GM19372 (cell line): ENCODE measurements around the gene DNAJC5.
"Not testable (repeated sequence)": the region's sequence is repeated elsewhere in the genome, so short reads cannot be mapped to it uniquely, and the experiment has no call there.

Experiments used
- ATAC-seq: cut with Tn5 transposase; IDR thresholded peaks from one replicate; pipeline ENCODE4 v1.9.1; 2021; ENCODE audit warnings: mild to moderate bottlenecking, low read depth, moderate library complexity; ENCODE audit not compliant: unreplicated experiment

DNAJC5 gene

GRCh38 chr20:63898882-63899558 is 4.1 kb downstream of the DNAJC5 start:
- ATAC-seq, result no peak

- no peak for ATAC-seq
These were observed 5.5 kb downstream of the DNAJC5 start for GRCh38 chr20:63900413-63900812.

DNA sequence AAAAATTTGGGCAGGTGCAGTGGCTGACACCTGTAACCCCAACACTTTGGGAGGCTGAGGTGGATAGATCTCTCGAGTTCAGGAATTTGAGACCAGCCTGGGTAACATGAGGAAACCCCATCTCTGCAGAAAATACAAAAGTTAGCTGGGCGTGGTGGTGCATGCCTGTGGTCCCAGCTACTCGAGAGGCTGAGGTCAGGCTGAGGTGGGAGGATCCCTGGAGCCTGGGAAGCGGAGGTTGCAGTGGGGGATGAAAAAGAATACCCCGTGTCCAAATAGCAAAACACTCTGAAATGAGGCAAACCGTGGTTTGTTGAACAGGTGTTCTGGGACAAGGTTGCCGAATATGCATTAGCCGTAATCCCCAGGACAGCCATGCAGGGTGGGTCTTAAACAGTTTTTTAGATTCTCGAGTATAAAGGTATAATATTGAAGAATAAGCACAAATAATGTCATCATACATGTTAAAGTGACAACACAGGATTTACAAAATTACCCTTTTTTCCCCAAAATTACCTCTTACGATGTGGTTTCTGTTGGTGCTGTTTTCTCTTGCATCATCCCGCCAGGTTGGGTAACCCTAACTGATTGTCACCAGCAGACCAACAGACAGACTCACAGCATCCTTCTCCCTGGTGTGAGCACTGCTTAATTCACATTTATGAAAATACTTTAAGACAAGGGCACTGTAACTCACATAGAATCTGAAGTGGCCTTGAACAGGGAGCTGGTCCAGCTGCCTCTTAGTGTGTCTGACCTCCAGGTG is 9.1 kb downstream of the DNAJC5 start:
- ATAC-seq, result no peak

GRCh38 chr20:63908008-63908682 is 13.2 kb downstream of the DNAJC5 start:
- no peak for ATAC-seq

- no peak for ATAC-seq
These were observed 16.2 kb downstream of the DNAJC5 start for GRCh38 chr20:63911176-63911575.

DNA sequence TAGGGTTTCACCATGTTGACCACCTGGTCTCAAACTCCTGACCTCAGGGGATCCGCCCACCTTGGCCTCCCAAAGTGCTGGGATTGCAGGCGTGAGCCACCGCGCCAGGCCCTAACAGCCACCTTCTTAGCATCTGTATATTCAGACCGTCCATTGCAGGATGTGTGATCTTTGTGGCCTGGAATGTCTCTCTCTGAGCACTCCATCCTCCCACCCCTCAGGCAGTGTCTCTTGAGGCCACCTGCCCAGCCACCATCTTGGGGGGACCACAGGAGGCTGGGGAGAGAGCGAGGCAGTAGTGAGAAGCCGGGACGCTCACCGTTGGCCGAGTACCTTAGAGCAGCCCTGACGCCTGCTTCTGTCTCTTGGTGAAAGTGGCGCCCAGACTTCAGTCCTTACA is 18.8 kb downstream of the DNAJC5 start:
- ATAC-seq, result no peak

DNA sequence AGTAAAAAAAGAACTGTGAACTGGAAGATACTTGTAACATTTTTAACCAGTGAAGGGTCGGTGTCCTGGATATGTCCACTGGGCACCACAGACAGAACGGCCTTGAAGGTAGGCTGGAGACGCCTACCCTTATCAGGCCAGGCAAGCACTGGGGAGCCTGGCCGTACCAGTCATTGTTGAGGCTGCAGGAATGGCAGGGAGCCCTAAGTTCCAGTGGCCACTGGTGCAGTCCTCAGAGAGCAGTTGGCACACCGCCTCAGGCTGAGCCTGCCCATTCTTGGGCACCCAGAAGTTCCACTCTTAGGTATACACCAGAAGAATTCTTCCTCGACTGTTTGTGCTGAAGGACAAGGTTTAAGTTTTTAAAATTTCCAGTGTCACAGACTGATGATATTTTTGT is 20.5 kb downstream of the DNAJC5 start:
- no peak for ATAC-seq

GRCh38 chr20:63916371-63916939 is 21.5 kb downstream of the DNAJC5 start:
- not testable (repeated sequence) for ATAC-seq

DNA sequence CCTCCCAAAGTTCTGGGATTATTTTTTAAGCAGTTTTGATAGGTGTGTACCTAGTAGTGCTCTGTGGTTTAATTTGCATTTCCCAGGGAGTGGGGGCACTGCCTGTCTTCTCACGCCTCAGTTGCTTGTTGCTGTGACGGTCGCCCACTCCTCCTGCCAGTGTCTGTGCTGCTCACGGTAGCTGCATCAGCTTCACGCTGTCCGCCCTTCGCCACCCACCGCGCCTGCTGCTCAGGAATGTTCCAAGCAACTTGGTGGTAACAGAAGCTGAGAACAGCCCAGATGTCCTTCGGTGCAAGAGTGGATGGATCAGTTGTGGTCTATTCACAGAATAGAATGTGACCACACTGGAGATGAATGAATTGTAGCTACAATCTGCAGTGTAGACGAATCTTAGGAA is 22.9 kb downstream of the DNAJC5 start:
- ATAC-seq, result no peak

- ATAC-seq, result no peak
These were observed 24.2 kb downstream of the DNAJC5 start for GRCh38 chr20:63919130-63919529.

- ATAC-seq, result no peak
These were observed 25.3 kb downstream of the DNAJC5 start for GRCh38 chr20:63920226-63920625.

GRCh38 chr20:63923651-63924050 is 28.7 kb downstream of the DNAJC5 start:
- ATAC-seq, result no peak

DNA sequence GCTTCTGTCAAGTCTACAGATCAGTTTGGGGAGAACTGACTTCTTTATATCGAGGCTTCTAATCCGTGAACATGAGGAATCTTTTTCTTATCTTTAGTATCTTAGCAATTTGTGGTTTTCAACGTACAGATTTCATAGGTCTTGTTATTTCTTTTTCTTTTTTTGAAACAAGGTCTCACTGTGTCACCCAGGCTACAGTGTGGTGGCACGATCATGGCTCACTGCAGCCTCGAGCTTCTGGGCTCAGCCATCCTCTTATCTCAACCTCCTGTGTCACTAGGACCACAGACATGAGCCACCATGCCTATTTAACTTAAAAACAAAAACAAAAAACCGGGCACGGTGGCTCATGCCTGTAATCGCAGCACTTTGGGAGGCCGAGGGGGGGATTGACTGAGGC is 29.3 kb downstream of the DNAJC5 start:
- no peak for ATAC-seq

DNA sequence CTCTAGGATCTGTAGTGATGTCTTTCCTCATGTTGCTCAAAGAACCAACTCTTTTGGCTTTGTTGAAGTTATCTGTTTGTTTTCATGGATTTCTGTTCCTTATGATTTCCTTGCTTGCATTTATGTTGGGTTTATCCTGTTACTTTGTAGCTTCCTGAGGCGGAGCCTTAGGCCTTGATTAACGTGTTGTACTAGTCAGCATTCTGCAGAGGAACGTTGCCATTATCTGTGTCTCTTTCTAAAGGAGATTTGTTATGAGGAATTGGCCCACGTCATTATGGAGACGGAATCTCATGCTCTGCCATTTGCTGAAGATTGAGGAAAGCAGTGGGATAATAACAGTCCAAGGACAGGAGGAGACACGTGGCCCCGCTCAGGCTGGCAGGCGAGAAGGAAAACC is 31.4 kb downstream of the DNAJC5 start:
- no peak for ATAC-seq

DNA sequence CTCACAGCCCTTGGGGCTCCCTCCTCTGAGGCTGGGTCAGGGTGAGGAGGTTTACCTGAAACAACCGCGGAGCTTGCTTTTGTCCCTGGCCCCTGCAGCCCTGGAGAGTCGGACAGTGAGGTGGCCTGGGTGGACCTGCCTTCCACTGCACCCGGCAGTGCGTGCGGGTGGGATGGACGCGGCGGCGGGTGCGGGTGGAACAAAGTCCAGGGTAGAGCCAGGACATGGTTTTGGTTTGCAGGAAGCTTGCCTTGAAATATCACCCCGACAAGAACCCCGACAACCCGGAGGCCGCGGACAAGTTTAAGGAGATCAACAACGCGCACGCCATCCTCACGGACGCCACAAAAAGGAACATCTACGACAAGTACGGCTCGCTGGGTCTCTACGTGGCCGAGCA is 34.1 kb downstream of the DNAJC5 start:
- ATAC-seq, result no peak

GRCh38 chr20:63929473-63929883 is 34.6 kb downstream of the DNAJC5 start:
- ATAC-seq, result not testable (repeated sequence)

GRCh38 chr20:63930971-63931553 is 36.1 kb downstream of the DNAJC5 start:
- ATAC-seq, result no peak

DNA sequence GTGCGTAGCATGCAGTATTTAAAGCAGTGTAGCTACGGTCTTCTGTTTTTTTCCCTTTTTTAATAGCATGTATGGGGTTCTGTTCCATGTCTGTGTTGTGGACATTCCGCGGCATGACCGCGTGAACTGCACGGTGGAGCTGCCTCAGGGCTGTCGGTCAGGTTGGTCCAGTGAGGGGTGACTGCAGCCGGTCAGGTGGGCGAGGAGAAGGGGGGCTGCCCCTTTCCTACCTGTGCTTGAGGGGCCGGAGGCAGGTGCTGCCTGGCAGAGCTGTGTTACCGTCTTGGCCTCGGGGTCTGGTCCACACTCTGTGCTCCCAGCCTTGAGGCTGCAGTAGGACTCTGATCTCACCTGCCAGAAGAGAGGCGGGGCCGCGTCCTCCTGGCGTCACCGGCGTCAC is 36.8 kb downstream of the DNAJC5 start:
- ATAC-seq, result no peak

GRCh38 chr20:63932606-63933160 is 37.8 kb downstream of the DNAJC5 start:
- ATAC-seq, result no peak

GRCh38 chr20:63933646-63934045 is 38.7 kb downstream of the DNAJC5 start:
- ATAC-seq, result no peak
